Stimulated activated CD4-positive, alpha-beta T cell treated with anti-CD3 and anti-CD28 coated beads, Interleukin-1b, Interleukin-23, amount 100 ng/mL, for 24 hours (primary cell): ENCODE results near the gene FAM237B.

Experiments
- DNase-seq, 4 experiments: peaks; one replicate each; pipeline ENCODE4 v3.0.0-alpha.2; 2020; ENCODE audit warnings: low read depth in 4 of 4, low spot score in 1 of 4

The FAM237B gene

GRCh38 chr7:90298145-90299038 is 22.7 kb downstream of the FAM237B start:
- DNase-seq = no peak

GRCh38 chr7:90290244-90291113 is 30.6 kb downstream of the FAM237B start:
- DNase-seq = no peak

- no peak for DNase-seq
Observed at GRCh38 chr7:90288154-90288553, 33.0 kb downstream of the FAM237B start.

- no peak for DNase-seq
Observed at GRCh38 chr7:90276033-90276728, 44.9 kb downstream of the FAM237B start.

GRCh38 chr7:90274161-90274560 is 46.9 kb downstream of the FAM237B start:
- no peak for DNase-seq

- DNase-seq = no peak
Observed at GRCh38 chr7:90272242-90272641, 48.9 kb downstream of the FAM237B start.

GRCh38 chr7:90271753-90272152 is 49.4 kb downstream of the FAM237B start:
- no peak for DNase-seq

- no peak for DNase-seq
Observed at GRCh38 chr7:90270431-90271178, 50.5 kb downstream of the FAM237B start.

GRCh38 chr7:90269163-90269562 is 51.9 kb downstream of the FAM237B start:
- DNase-seq = no peak

- DNase-seq = no peak
Observed at GRCh38 chr7:90267263-90267858, 53.7 kb downstream of the FAM237B start.

GRCh38 chr7:90266808-90267207 is 54.3 kb downstream of the FAM237B start:
- no peak for DNase-seq
